HepG2 (cell line): ENCODE results near the gene FSD2. TPM values are rescaled to one million over a fixed set of nuclear protein-coding genes. Genes with fewer than 3 reads are reported as not detected.

Experiments used
- ATAC-seq: fragments of 200-7000 bp; cut with Tn5 transposase; 3 replicates; pipeline ENCODE4 v1.9.1; 2020; ENCODE audit warnings: mild to moderate bottlenecking, moderate library complexity
- BruUV-seq: library from RNA; stranded (reverse); fragments of 400-500 nt; replicated peaks from 2 replicates; lab custom pipeline; 2021; lab: Mats Ljungman, UMichigan
- CTCF ChIA-PET: fragments of 300-600 bp; formaldehyde crosslinking; extraction: SDS; loops from one replicate; lab custom pipeline; 2021; ENCODE audit warnings: low total read pairs, inconsistent platforms, low intra/inter-chr PET ratio; lab: Yijun Ruan, JAX
- POLR2A ChIA-PET: fragments of 350-600 bp; sonication (Branson Sonifier 250); formaldehyde crosslinking; loops from one replicate; lab custom pipeline; 2020; ENCODE audit warnings: antibody characterized with exemption, inconsistent platforms; lab: Yijun Ruan, JAX
- DNase-seq: peaks from one replicate; pipeline ENCODE4 v3.0.0-alpha.2; 2015; ENCODE audit warnings: low spot score
- FAIRE-seq: peaks from 3 replicates; lab custom pipeline; 2011; peaks lifted over from hg19 to GRCh38; lab: Jason Lieb, UNC
- H2AFZ ChIP-seq: one replicate; pipeline ENCODE4 v1.6.1; 2011; ENCODE audit warnings: low read length, inconsistent platforms
- H3K27ac ChIP-seq: fragments of 300-600 bp; 3 replicates; pipeline ENCODE4 v1.8.0; 2011; ENCODE audit warnings: mixed run types, mild to moderate bottlenecking, mixed read lengths, low read length, inconsistent platforms; ENCODE audit not compliant: insufficient read depth; ENCODE audit errors: extremely low read length
- H3K27me3 ChIP-seq, 2 experiments: fragments of 200-600 bp in 1 of 2; 2 replicates in 1 of 2; 3 replicates in 1 of 2; pipeline versions ENCODE4 v1.6.0 to v1.8.0; 2011; ENCODE audit warnings: low read length in 2 of 2, mild to moderate bottlenecking in 2 of 2, moderate library complexity in 2 of 2, inconsistent platforms in 1 of 2; ENCODE audit not compliant: insufficient read depth in 2 of 2, control insufficient read depth in 1 of 2
- H3K36me3 ChIP-seq, 2 experiments: fragments of 200-600 bp in 1 of 2; replicated peaks in 1 of 2; 2 replicates in 1 of 2; 3 replicates in 1 of 2; pipeline versions ENCODE4 v1.5.1 to v1.8.0; 2011; ENCODE audit warnings: low read length in 2 of 2, inconsistent platforms in 1 of 2; ENCODE audit not compliant: insufficient read depth in 2 of 2, control insufficient read depth in 1 of 2
- H3K4me1 ChIP-seq: 2 replicates; pipeline ENCODE4 v1.5.1; 2012; ENCODE audit warnings: low read length, inconsistent platforms; ENCODE audit not compliant: insufficient read depth
- H3K4me2 ChIP-seq: 2 replicates; pipeline ENCODE4 v1.6.0; 2011; ENCODE audit warnings: low read depth, low read length, inconsistent platforms
- H3K4me3 ChIP-seq, 3 experiments: fragments of 200-600 bp in 1 of 3; sonication (generic), shearing (Covaris generic) in 1 of 3; replicated peaks in 1 of 3; 2 replicates each; pipeline ENCODE4 v1.5.1; 2011 to 2016; ENCODE audit warnings: low read length in 3 of 3, inconsistent platforms in 2 of 3, low read depth in 2 of 3, mild to moderate bottlenecking in 2 of 3, control low read depth in 1 of 3, mixed read lengths in 1 of 3; ENCODE audit not compliant: insufficient read depth in 1 of 3
- H3K79me2 ChIP-seq: one replicate; pipeline ENCODE4 v1.6.1; 2011; ENCODE audit warnings: low read length, inconsistent platforms; ENCODE audit not compliant: insufficient read depth
- H3K9ac ChIP-seq: 2 replicates; pipeline ENCODE4 v1.6.0; 2011; ENCODE audit warnings: mild to moderate bottlenecking, low read depth, low read length, inconsistent platforms; ENCODE audit not compliant: insufficient read depth
- H3K9me3 ChIP-seq: 2 replicates; pipeline ENCODE4 v1.5.1; 2012; ENCODE audit warnings: mild to moderate bottlenecking, low read length
- H4K20me1 ChIP-seq: 2 replicates; pipeline ENCODE4 v1.6.0; 2011; ENCODE audit warnings: inconsistent platforms, mild to moderate bottlenecking, low read length, moderate library complexity; ENCODE audit not compliant: insufficient read depth
- ARNTL ChIP-seq: sonication (generic); formaldehyde crosslinking; IDR thresholded peaks from 2 replicates; pipeline ENCODE4 v1.4.0; 2020; ENCODE audit warnings: mild to moderate bottlenecking, missing genetic modification reagents
- CCDC6 ChIP-seq: sonication (generic); formaldehyde crosslinking; IDR thresholded peaks from 2 replicates; pipeline ENCODE4 v1.8.1; 2022; ENCODE audit warnings: mild to moderate bottlenecking, missing genetic modification reagents, moderate library complexity
- GTF3A ChIP-seq: sonication (generic); formaldehyde crosslinking; conservative IDR thresholded peaks from 2 replicates; pipeline ENCODE4 v1.4.0; 2020; ENCODE audit warnings: mild to moderate bottlenecking, missing genetic modification reagents
- U2AF2 ChIP-seq: fragments of 200-400 bp; formaldehyde crosslinking; IDR thresholded peaks from 2 replicates; pipeline ENCODE4 v1.6.1; 2017; ENCODE audit warnings: low read depth, mild to moderate bottlenecking, low read length
- ZNF749 ChIP-seq: sonication (generic); formaldehyde crosslinking; IDR thresholded peaks from 2 replicates; pipeline ENCODE4 v1.8.0; 2022; ENCODE audit warnings: mild to moderate bottlenecking, missing genetic modification reagents, moderate library complexity, borderline replicate concordance
- WGBS: methylation state at CpG from one replicate; pipeline ENCODE4 v1.1.6; 2017; ENCODE audit warnings: low lambda C conversion rate; 5-methylcytosine and 5-hydroxymethylcytosine counted together
- in situ Hi-C: cut with HindIII; loops from 2 replicates; pipeline ENCODE4 v1.10.0; 2017; ENCODE audit warnings: low pct_unique_long_range_greater_than_20kb; ENCODE audit not compliant: extremely low pct_ligation_motif_present
- intact Hi-C: fragments of 100-400 bp; cut with micrococcal nuclease; formaldehyde crosslinking; loops from one replicate; pipeline ENCODE4 v1.10.0; 2022; ENCODE audit not compliant: unreplicated experiment
- polyA plus RNA-seq, 8 experiments: library from polyadenylated mRNA; depleted of rRNA in 3 of 8; stranded (reverse) in 7 of 8; unstranded in 1 of 8; fragments of >200 nt; fragmentation: Illumina TruSeq in 4 of 8; extraction: Trizol in 4 of 8; gene quantifications; 2 replicates each; pipeline versions ENCODE4 v1.2.1 to v1.2.3, GENCODE V29; 2011 to 2016; ENCODE audit warnings: low read depth in 4 of 8, missing spikeins in 1 of 8, mixed read lengths in 1 of 8; ENCODE audit not compliant: insufficient read depth in 1 of 8
- total RNA-seq, 5 experiments: library from RNA; depleted of rRNA; stranded (reverse); fragments of >200 nt; fragmentation: Illumina TruSeq; extraction: Trizol; gene quantifications; 2 replicates each; pipeline ENCODE4 v1.2.3, GENCODE V29; 2016; ENCODE audit warnings: low read depth in 1 of 5
- TF ChIP-seq, protein P1 (sequence below): sonication (generic); formaldehyde crosslinking; IDR thresholded peaks from 2 replicates; pipeline ENCODE4 v1.5.1; 2020; ENCODE audit warnings: mild to moderate bottlenecking, missing genetic modification reagents
- TF ChIP-seq, protein P2 (sequence below): sonication (generic); formaldehyde crosslinking; IDR thresholded peaks from 2 replicates; pipeline ENCODE4 v1.5.0; 2020; ENCODE audit warnings: mild to moderate bottlenecking, missing genetic modification reagents
- TF ChIP-seq, protein P3 (sequence below): sonication (generic); formaldehyde crosslinking; IDR thresholded peaks from 2 replicates; pipeline ENCODE4 v1.4.0; 2020; ENCODE audit warnings: missing genetic modification reagents, mild to moderate bottlenecking, borderline replicate concordance
- TF ChIP-seq, protein P4 (sequence below): IDR thresholded peaks from 2 replicates; pipeline ENCODE4 v1.6.1; 2016; ENCODE audit warnings: mild to moderate bottlenecking, missing biosample characterization, missing genetic modification reagents

The FSD2 gene
- total and polyA plus RNA-seq, 2 of the 13 experiments (the other 11 are each of a cell fraction or from before 2014, with no cell fraction given): not detected

DNA sequence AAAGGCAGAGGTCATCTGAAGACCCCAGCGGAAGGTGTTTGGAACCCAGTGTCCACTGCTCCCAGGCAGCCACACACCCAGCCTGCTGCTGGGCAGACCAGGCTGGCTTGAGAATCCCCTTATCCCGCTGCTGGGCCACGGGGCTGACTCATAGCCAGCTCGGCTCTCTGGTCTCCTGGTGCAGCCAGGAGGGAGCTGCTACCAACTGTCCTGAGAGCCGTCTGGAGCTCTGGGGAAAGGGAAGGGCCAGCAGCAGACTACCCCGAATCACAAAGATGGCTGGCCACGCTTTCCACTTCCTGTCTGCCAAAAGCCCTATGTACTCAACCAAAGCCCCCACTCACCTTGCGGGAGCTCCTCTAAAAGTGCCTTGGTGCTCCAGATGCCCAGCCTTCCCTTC lies 41.8 kb upstream of the FSD2 start (continued):
- TF ChIP-seq, protein P1, sequence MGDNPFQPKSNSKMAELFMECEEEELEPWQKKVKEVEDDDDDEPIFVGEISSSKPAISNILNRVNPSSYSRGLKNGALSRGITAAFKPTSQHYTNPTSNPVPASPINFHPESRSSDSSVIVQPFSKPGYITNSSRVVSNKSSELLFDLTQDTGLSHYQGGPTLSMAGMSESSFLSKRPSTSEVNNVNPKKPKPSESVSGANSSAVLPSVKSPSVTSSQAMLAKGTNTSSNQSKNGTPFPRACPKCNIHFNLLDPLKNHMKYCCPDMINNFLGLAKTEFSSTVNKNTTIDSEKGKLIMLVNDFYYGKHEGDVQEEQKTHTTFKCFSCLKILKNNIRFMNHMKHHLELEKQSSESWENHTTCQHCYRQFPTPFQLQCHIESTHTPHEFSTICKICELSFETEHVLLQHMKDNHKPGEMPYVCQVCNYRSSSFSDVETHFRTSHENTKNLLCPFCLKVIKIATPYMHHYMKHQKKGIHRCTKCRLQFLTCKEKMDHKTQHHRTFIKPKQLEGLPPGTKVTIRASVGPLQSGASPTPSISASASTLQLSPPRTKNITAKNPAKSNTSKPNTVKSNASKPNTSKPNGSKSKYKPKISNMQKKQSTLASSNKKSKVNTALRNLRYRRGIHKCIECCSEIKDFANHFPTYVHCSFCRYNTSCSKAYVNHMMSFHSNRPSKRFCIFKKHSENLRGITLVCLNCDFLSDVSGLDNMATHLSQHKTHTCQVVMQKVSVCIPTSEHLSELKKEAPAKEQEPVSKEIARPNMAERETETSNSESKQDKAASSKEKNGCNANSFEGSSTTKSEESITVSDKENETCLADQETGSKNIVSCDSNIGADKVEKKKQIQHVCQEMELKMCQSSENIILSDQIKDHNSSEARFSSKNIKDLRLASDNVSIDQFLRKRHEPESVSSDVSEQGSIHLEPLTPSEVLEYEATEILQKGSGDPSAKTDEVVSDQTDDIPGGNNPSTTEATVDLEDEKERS (CRISPR knock-in tag): no peak
- TF ChIP-seq ARNTL (CRISPR knock-in tag) (no peak), GTF3A (CRISPR knock-in tag) (no peak), U2AF2 (no peak)

DNA sequence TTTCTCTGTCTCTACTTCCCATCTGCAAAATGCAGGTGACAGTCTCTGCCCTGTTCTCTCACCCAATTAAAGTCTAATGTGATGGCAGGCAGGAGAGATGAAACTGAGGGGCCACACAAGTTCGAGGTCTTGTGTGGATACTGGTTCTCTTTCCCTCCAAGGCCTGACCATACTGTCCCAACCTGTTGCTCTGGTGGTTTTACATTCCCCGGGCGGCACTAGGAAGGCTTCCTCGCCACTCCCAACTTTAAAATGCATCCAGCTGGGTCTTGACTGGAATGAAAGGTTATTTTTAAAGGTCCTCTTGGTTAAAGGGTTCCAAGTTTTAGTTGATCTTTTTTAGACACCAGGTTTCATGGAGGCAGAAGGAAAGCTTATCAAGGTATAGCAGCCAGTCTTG lies 40.8 kb upstream of the FSD2 start:
- Histone ChIP-seq H3K36me3 (no peaks in the 10 kb centered on the region), H3K9me3 (no peaks in the 10 kb centered on the region), H3K4me2 (no peak overlapping the region), H3K4me1 (peaks cover 19% of the 10 kb centered on the region), H3K4me3 (no peak overlapping the region), H3K27ac (no peak overlapping the region), H2AFZ (no peak overlapping the region), H3K79me2 (no peaks in the 10 kb centered on the region), H3K9ac (no peak overlapping the region), H4K20me1 (no peaks in the 10 kb centered on the region), H3K27me3 (no peaks in the 10 kb centered on the region; a peak in 1 of 5 replicates)
- CTCF ChIA-PET: no interaction called here
- DNase-seq: no peak
- in situ Hi-C loops: no loop called here
- WGBS: 64% methylated on average over 4 of the region's 4 CpGs
- intact Hi-C loops: no loop called here
- POLR2A ChIA-PET: no interaction called here
- BruUV-seq: no TSS peak
- ATAC-seq: no peak
- TF ChIP-seq, protein P2, sequence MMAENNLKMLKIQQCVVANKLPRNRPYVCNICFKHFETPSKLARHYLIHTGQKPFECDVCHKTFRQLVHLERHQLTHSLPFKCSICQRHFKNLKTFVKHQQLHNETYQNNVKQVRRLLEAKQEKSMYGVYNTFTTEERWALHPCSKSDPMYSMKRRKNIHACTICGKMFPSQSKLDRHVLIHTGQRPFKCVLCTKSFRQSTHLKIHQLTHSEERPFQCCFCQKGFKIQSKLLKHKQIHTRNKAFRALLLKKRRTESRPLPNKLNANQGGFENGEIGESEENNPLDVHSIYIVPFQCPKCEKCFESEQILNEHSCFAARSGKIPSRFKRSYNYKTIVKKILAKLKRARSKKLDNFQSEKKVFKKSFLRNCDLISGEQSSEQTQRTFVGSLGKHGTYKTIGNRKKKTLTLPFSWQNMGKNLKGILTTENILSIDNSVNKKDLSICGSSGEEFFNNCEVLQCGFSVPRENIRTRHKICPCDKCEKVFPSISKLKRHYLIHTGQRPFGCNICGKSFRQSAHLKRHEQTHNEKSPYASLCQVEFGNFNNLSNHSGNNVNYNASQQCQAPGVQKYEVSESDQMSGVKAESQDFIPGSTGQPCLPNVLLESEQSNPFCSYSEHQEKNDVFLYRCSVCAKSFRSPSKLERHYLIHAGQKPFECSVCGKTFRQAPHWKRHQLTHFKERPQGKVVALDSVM (CRISPR knock-in tag): no peak
- TF ChIP-seq, protein P3, sequence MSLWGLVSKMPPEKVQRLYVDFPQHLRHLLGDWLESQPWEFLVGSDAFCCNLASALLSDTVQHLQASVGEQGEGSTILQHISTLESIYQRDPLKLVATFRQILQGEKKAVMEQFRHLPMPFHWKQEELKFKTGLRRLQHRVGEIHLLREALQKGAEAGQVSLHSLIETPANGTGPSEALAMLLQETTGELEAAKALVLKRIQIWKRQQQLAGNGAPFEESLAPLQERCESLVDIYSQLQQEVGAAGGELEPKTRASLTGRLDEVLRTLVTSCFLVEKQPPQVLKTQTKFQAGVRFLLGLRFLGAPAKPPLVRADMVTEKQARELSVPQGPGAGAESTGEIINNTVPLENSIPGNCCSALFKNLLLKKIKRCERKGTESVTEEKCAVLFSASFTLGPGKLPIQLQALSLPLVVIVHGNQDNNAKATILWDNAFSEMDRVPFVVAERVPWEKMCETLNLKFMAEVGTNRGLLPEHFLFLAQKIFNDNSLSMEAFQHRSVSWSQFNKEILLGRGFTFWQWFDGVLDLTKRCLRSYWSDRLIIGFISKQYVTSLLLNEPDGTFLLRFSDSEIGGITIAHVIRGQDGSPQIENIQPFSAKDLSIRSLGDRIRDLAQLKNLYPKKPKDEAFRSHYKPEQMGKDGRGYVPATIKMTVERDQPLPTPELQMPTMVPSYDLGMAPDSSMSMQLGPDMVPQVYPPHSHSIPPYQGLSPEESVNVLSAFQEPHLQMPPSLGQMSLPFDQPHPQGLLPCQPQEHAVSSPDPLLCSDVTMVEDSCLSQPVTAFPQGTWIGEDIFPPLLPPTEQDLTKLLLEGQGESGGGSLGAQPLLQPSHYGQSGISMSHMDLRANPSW: no peak
- no peak for TF ChIP-seq CCDC6 (CRISPR knock-in tag)
- TF ChIP-seq ZNF749 (CRISPR knock-in tag): no peak
- TF ChIP-seq, protein P4, sequence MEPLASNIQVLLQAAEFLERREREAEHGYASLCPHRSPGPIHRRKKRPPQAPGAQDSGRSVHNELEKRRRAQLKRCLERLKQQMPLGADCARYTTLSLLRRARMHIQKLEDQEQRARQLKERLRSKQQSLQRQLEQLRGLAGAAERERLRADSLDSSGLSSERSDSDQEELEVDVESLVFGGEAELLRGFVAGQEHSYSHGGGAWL (CRISPR knock-in tag): no peak
- TF ChIP-seq, all 625 proteins: peak for 0
- FAIRE-seq: no peak
